Peyer's patch (tissue), 4 donors: Measurements from ENCODE around the gene PIGU. TPM values are rescaled to one million over a fixed set of nuclear protein-coding genes. Genes with fewer than 3 reads are reported as not detected.

Source experiments
- DNase-seq, 3 donors: peaks; one replicate each; pipeline ENCODE4 v3.0.0-alpha.2; 2017 to 2019
- H3K27ac ChIP-seq, 4 donors: fragments of 200-600 bp; sonication (generic); one replicate each; pipeline ENCODE4 v1.5.1; 2016 to 2019
- H3K27me3 ChIP-seq, 2 donors: fragments of 200-600 bp; sonication (generic); one replicate each; pipeline ENCODE4 v1.5.1; 2019
- H3K36me3 ChIP-seq, 3 donors: fragments of 200-600 bp; sonication (generic); one replicate each; pipeline ENCODE4 v1.5.1; 2016 to 2019
- H3K4me1 ChIP-seq, 4 donors: fragments of 200-600 bp; sonication (generic); one replicate each; pipeline ENCODE4 v1.5.1; 2016 to 2019
- H3K4me3 ChIP-seq, 4 donors: fragments of 200-600 bp; sonication (generic); 1 replicate in 3 of 4; 2 replicates in 1 of 4; pipeline ENCODE4 v1.5.1; 2016 to 2019; ENCODE audit warnings: mild to moderate bottlenecking in 1 of 4
- H3K9me3 ChIP-seq, 4 donors: fragments of 200-600 bp; sonication (generic); one replicate each; pipeline ENCODE4 v1.5.1; 2016 to 2019; ENCODE audit warnings: mild to moderate bottlenecking in 1 of 4
- POLR2A ChIP-seq, 2 donors: fragments of 450-650 bp; IDR thresholded peaks; one replicate each; pipeline ENCODE4 v1.5.1; 2017; ENCODE audit warnings: antibody characterized with exemption in 2 of 2, mild to moderate bottlenecking in 2 of 2, moderate library complexity in 2 of 2
- small RNA-seq, 2 donors: library from RNA; depleted of rRNA; stranded (forward); fragments of <200 nt; gene quantifications; one replicate each; pipeline ENCODE3, GENCODE V24; 2016
- total RNA-seq, 4 donors: library from RNA; depleted of rRNA; stranded (reverse); fragments of >200 nt; gene quantifications; one replicate each; pipeline ENCODE4 v1.1.0, GENCODE V29; 2016
- TF ChIP-seq, protein P1 (sequence below), 6 experiments: fragments of 450-650 bp in 4 of 6; fragments of 200-600 bp in 2 of 6; sonication (generic) in 1 of 6; IDR thresholded peaks; one replicate each; pipeline ENCODE4 v1.5.1; 2017 to 2019; ENCODE audit warnings: antibody characterized with exemption in 6 of 6, mild to moderate bottlenecking in 3 of 6, moderate library complexity in 1 of 6

PIGU gene
- total RNA-seq, 4 donors from 2014 or later: 6.6 to 29.5 (median 18.4) TPM

DNA sequence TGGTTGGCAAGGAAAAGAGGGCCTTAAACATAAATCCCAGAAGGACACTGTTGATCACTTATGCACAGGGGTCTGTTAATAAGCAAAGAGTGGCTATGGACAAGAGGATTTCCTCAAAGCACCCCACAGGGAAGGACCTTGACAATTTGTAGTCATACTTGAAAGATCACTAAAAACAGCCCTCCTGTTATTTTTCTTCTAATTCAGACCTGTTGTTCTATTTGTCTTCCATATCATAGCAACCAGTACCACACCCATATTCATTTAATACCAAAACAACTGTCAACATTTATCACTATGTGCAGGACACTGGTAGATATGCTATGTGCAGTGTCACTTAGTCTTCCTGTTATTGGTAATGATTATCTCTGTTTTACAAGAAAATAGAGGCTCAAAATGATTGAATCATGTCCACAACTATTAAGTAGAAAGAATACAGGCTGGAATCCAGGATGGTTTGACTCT lies 163.9 kb downstream of the PIGU start:
- Histone ChIP-seq H3K27me3 (no peaks in the 10 kb centered on the region), H3K9me3 (no peaks in the 10 kb centered on the region), H3K4me1 (peaks cover 0 to 24% (median 2%) of the 10 kb centered on the region in 4 donors), H3K27ac (peak overlapping the region in 2 of 4 donors; percentile 15 to 20), H3K36me3 (peaks cover 0 to 16% (median 0%) of the 10 kb centered on the region in 3 donors), H3K4me3 (no peak overlapping the region)
- DNase-seq: no peak
- no peak for TF ChIP-seq POLR2A (IDR thresholded peaks at IDR 0.05)
- TF ChIP-seq, protein P1, sequence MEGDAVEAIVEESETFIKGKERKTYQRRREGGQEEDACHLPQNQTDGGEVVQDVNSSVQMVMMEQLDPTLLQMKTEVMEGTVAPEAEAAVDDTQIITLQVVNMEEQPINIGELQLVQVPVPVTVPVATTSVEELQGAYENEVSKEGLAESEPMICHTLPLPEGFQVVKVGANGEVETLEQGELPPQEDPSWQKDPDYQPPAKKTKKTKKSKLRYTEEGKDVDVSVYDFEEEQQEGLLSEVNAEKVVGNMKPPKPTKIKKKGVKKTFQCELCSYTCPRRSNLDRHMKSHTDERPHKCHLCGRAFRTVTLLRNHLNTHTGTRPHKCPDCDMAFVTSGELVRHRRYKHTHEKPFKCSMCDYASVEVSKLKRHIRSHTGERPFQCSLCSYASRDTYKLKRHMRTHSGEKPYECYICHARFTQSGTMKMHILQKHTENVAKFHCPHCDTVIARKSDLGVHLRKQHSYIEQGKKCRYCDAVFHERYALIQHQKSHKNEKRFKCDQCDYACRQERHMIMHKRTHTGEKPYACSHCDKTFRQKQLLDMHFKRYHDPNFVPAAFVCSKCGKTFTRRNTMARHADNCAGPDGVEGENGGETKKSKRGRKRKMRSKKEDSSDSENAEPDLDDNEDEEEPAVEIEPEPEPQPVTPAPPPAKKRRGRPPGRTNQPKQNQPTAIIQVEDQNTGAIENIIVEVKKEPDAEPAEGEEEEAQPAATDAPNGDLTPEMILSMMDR (IDR thresholded peaks at IDR 0.05): no peak

DNA sequence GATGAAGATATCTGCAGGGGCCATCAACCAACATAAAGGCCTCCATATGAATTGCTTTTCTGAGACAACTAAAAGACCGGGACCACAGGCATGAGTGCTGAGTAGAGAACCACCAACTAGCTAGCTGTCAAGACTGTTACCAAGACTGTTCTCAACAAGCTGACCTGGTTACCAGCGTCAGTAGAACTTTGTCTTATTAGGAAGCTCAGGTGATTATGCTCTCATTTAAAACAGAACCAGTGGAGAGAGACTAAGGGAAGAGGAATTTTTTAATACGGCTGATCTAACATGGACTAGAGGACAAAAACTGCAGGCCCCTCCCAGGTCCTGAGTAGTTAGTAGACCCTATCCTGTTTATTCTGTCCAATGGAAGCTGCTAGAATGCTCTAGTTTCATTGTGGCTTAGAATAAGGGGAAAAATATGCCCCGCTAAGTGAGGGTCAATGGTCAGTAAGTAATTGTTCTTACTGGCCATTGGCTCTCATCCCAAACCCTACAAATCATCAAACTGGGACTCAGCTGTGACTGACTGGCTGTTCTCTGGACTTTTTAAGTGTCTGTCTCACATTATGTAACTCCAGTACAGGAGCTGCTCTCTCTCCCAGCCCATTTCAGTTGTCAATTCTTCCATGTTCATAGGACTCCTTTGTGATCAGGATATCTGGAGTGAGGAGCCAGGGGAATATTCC lies 164.5 kb downstream of the PIGU start:
- TF ChIP-seq, protein P1 (IDR thresholded peaks at IDR 0.05): no peak
- no peak for TF ChIP-seq POLR2A (IDR thresholded peaks at IDR 0.05)
- Histone ChIP-seq H3K9me3 (no peaks in the 10 kb centered on the region), H3K36me3 (peaks cover 0 to 21% (median 0%) of the 10 kb centered on the region in 3 donors), H3K4me1 (peaks cover 0 to 18% (median 2%) of the 10 kb centered on the region in 4 donors), H3K27me3 (no peaks in the 10 kb centered on the region), H3K4me3 (no peak overlapping the region), H3K27ac (peak overlapping the region in 2 of 4 donors; percentile 15 to 20)
- no peak for DNase-seq

DNA sequence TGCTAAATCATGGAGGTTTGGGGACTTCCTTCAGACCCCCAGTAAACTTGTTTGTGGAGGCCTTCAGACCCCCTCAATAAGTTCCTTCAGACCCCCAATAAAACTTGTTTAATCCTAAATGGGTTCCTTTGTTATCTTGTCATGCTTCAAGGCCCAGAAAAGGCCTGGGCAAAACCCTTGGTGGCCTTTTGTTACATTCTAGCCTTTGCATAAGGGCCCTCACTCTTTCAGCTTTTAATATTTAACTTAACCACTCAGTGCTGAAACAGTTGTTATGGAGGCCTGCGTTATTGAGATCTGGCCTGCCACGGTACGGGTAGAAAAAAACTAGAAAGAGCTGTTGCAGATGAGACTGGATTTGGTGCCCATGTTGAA lies 165.0 kb downstream of the PIGU start:
- H3K4me3 ChIP-seq: no peak overlapping the region
- no peaks in the 10 kb centered on the region for H3K9me3 ChIP-seq
- H3K27me3 ChIP-seq: no peaks in the 10 kb centered on the region
- TF ChIP-seq, protein P1 (IDR thresholded peaks at IDR 0.05): no peak
- TF ChIP-seq POLR2A (IDR thresholded peaks at IDR 0.05): no peak
- peaks cover 0 to 21% (median 0%) of the 10 kb centered on the region in 3 donors for H3K36me3 ChIP-seq
- H3K27ac ChIP-seq: no peak overlapping the region
- DNase-seq: no peak
- peaks cover 0 to 15% (median 0%) of the 10 kb centered on the region in 4 donors for H3K4me1 ChIP-seq

DNA sequence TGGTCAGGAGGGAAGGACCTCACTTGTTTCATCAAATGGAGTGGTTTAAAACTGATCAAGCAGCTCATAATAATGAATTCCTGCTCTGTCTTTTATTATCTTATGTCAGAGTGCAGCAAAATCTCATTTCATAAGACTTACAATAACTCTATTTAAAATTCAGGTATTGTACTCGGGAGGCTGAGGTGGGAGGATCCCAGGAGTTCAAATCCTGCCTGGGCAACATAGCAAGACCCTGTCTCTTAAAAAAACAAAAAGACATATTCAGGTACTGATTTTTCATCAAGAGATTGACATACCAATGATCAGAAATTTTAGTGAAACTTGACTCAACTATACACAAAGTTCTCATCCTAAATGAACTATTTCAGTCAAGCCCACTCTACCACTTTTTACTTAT lies 166.3 kb downstream of the PIGU start:
- H3K36me3 ChIP-seq: peaks cover 0 to 31% (median 0%) of the 10 kb centered on the region in 3 donors
- TF ChIP-seq, protein P1 (IDR thresholded peaks at IDR 0.05): no peak
- TF ChIP-seq POLR2A (IDR thresholded peaks at IDR 0.05): no peak
- no peaks in the 10 kb centered on the region for H3K27me3 ChIP-seq
- no peak overlapping the region for H3K27ac ChIP-seq
- H3K4me3 ChIP-seq: no peak overlapping the region
- no peaks in the 10 kb centered on the region for H3K9me3 ChIP-seq
- DNase-seq: no peak
- H3K4me1 ChIP-seq: peaks cover 0 to 15% (median 0%) of the 10 kb centered on the region in 4 donors

Small RNA genes within 50 kb of the gene (small RNA-seq; reads per million reads assigned to genes)
- gene AL118520.1 (0 reads per million in 2 donors), gene RF00019 (0 reads per million in 2 donors)

Other genes starting within 250 kb of the PIGU start
- gene DYNLRB1, start 160.7 kb downstream of the PIGU start, total RNA-seq: 100 to 1,000 TPM in 3 of 4 donors, 10 to 100 TPM in 1; 77.6 to 181 (median 135) TPM
- gene MAP1LC3A, start 118.4 kb downstream of the PIGU start, total RNA-seq: 10 to 100 TPM; 32.6 to 82.1 (median 68.6) TPM
- 10 to 100 TPM; 16.5 to 43.0 (median 34.4) TPM for gene TP53INP2, start 27.3 kb upstream of the PIGU start, total RNA-seq
- 10 to 100 TPM; 33.8 to 58.4 (median 49.5) TPM for gene NCOA6, start 148.6 kb upstream of the PIGU start, total RNA-seq
- 10 to 100 TPM; 22.3 to 40.6 (median 31.8) TPM for gene GGT7, start 195.8 kb upstream of the PIGU start, total RNA-seq
- gene ACSS2, start 199.5 kb upstream of the PIGU start, total RNA-seq: 100 to 1,000 TPM; 158 to 473 (median 267) TPM